GM12878 (cell line): ENCODE results near the gene DHX32. TPM values are rescaled to one million over a fixed set of nuclear protein-coding genes. Genes with fewer than 3 reads are reported as not detected.

ENCODE experiments used
- ATAC-seq: fragments of 200-7000 bp; cut with Tn5 transposase; 3 replicates; pipeline ENCODE4 v1.9.1; 2020; ENCODE audit warnings: mild to moderate bottlenecking, moderate library complexity
- BruUV-seq: library from RNA; stranded (reverse); fragments of 400-500 nt; replicated peaks from 2 replicates; lab custom pipeline; 2021; lab: Mats Ljungman, UMichigan
- CTCF ChIA-PET: fragments of 300-600 bp; sonication (Branson Sonifier 250); formaldehyde crosslinking; extraction: SDS; loops from one replicate; lab custom pipeline; 2021; ENCODE audit warnings: inconsistent platforms; lab: Yijun Ruan, JAX
- POLR2A ChIA-PET: fragments of 350-600 bp; formaldehyde crosslinking; extraction: SDS; loops from one replicate; lab custom pipeline; 2021; ENCODE audit warnings: inconsistent platforms; lab: Charles Lee
- RAD21 ChIA-PET: fragments of 300-600 bp; sonication (Branson Sonifier 250); formaldehyde crosslinking; loops from one replicate; lab custom pipeline; 2023; ENCODE audit warnings: antibody characterized with exemption; ENCODE audit not compliant: unreplicated experiment; lab: Charles Lee
- SMC1A ChIA-PET: fragments of 300-600 bp; sonication (Branson Sonifier 250); formaldehyde crosslinking; loops from one replicate; lab custom pipeline; 2023; ENCODE audit not compliant: unreplicated experiment, uncharacterized antibody; lab: Charles Lee
- DNase-seq: peaks from one replicate; pipeline ENCODE4 v3.0.0-alpha.2; 2011; ENCODE audit warnings: low read depth, low spot score
- FAIRE-seq: peaks from 3 replicates; lab custom pipeline; 2011; peaks lifted over from hg19 to GRCh38; lab: Jason Lieb, UNC
- H2AFZ ChIP-seq: 2 replicates; pipeline ENCODE4 v1.6.0; 2011; ENCODE audit warnings: low read depth, low read length, control low read depth; ENCODE audit not compliant: control insufficient read depth
- H3K27ac ChIP-seq: 2 replicates; pipeline ENCODE4 v1.5.1; 2011; ENCODE audit warnings: control low read depth; ENCODE audit not compliant: control insufficient read depth, insufficient read depth
- H3K27me3 ChIP-seq, 2 experiments: replicated peaks in 1 of 2; 2 replicates each; pipeline versions ENCODE4 v1.6.0 to v1.6.1; 2011; ENCODE audit warnings: low read length in 1 of 2; ENCODE audit not compliant: control insufficient read depth in 2 of 2, insufficient read depth in 2 of 2
- H3K36me3 ChIP-seq, 2 experiments: 2 replicates each; pipeline ENCODE4 v1.5.1; 2011; ENCODE audit warnings: low read length in 1 of 2; ENCODE audit not compliant: control insufficient read depth in 2 of 2, insufficient read depth in 2 of 2
- H3K4me1 ChIP-seq: 2 replicates; pipeline ENCODE4 v1.6.1; 2011; ENCODE audit warnings: mild to moderate bottlenecking, low read length, moderate library complexity, mixed read lengths; ENCODE audit not compliant: control insufficient read depth, insufficient read depth
- H3K4me2 ChIP-seq: 2 replicates; pipeline ENCODE4 v1.6.0; 2011; ENCODE audit warnings: control low read depth; ENCODE audit not compliant: control insufficient read depth, insufficient read depth
- H3K4me3 ChIP-seq: fragments of 200-600 bp; sonication (generic); 2 replicates; pipeline ENCODE4 v1.5.1; 2016
- H3K79me2 ChIP-seq: 2 replicates; pipeline ENCODE4 v1.6.0; 2011; ENCODE audit warnings: low read length; ENCODE audit not compliant: control insufficient read depth, insufficient read depth
- H3K9ac ChIP-seq: 2 replicates; pipeline ENCODE4 v1.8.0; 2011; ENCODE audit warnings: low read length, control low read depth, mixed read lengths; ENCODE audit not compliant: control insufficient read depth, insufficient read depth
- H3K9me3 ChIP-seq: replicated peaks from 3 replicates; pipeline ENCODE4 v1.5.1; 2011; ENCODE audit warnings: mild to moderate bottlenecking, low read length; ENCODE audit not compliant: control insufficient read depth, insufficient read depth
- H4K20me1 ChIP-seq: 2 replicates; pipeline ENCODE4 v1.6.0; 2011; ENCODE audit not compliant: control insufficient read depth, insufficient read depth
- BHLHE40 ChIP-seq, 2 experiments: fragments of 450-650 bp in 1 of 2; IDR thresholded peaks; 2 replicates each; pipeline ENCODE4 v1.6.1; 2011 to 2017; ENCODE audit warnings: low read depth in 2 of 2, borderline replicate concordance in 1 of 2, improper control_type of control experiment in 1 of 2, low read length in 1 of 2, mild to moderate bottlenecking in 1 of 2
- BMI1 ChIP-seq: fragments of 450-650 bp; IDR thresholded peaks from 2 replicates; pipeline ENCODE4 v1.6.1; 2016; ENCODE audit warnings: mild to moderate bottlenecking, moderate library complexity, borderline replicate concordance
- CUX1 ChIP-seq: IDR thresholded peaks from 2 replicates; pipeline ENCODE4 v1.6.1; 2012; ENCODE audit warnings: improper control_type of control experiment, low read depth, low read length; ENCODE audit not compliant: insufficient replicate concordance
- EZH2 ChIP-seq: IDR thresholded peaks from 2 replicates; pipeline ENCODE4 v1.6.1; 2012; ENCODE audit warnings: low read depth, mild to moderate bottlenecking, control low read depth, inconsistent platforms, low read length, borderline replicate concordance; ENCODE audit not compliant: control insufficient read depth
- NBN ChIP-seq: fragments of 450-650 bp; IDR thresholded peaks from 2 replicates; pipeline ENCODE4 v1.6.1; 2016
- USF1 ChIP-seq: IDR thresholded peaks from 2 replicates; pipeline ENCODE4 v1.6.1; 2011; ENCODE audit warnings: borderline replicate concordance, low read depth, mild to moderate bottlenecking, moderate library complexity, mixed read lengths, low read length; ENCODE audit not compliant: insufficient read depth; ENCODE audit errors: extremely low read length
- WRNIP1 ChIP-seq: IDR thresholded peaks from 2 replicates; pipeline ENCODE4 v1.6.1; 2011; ENCODE audit warnings: low read depth, low read length, improper control_type of control experiment, borderline replicate concordance
- ZNF24 ChIP-seq: fragments of 450-650 bp; IDR thresholded peaks from 2 replicates; pipeline ENCODE4 v1.6.1; 2017; ENCODE audit warnings: antibody characterized with exemption, mild to moderate bottlenecking
- WGBS: methylation state at CpG from one replicate; pipeline ENCODE4 v1.1.6; 2016; ENCODE audit warnings: low lambda C conversion rate; ENCODE audit not compliant: insufficient replicate concordance, insufficient coverage; ENCODE audit errors: missing lambda C conversion rate; 5-methylcytosine and 5-hydroxymethylcytosine counted together
- in situ Hi-C: fragments of 300-500 bp; cut with MboI; formaldehyde crosslinking; loops from 9 replicates; pipeline ENCODE4 v1.14.3; 2018; ENCODE audit warnings: mixed read lengths
- intact Hi-C: fragments of 100-400 bp; cut with micrococcal nuclease; formaldehyde crosslinking; loops from one replicate; pipeline ENCODE4 v1.14.2; 2022; ENCODE audit not compliant: unreplicated experiment
- polyA plus RNA-seq, 11 experiments: library from polyadenylated mRNA; depleted of rRNA in 4 of 11; unstranded in 6 of 11; stranded (reverse) in 5 of 11; fragments of >200 nt; fragmentation: Nextera tagmentation in 4 of 11; fragmentation: Illumina TruSeq in 1 of 11; extraction: Ambion mirVana in 4 of 11; extraction: Trizol in 1 of 11; gene quantifications; 1 replicate in 1 of 11; 2 replicates in 10 of 11; pipeline versions ENCODE4 v1.2.1 to v1.2.3, GENCODE V29; 2011 to 2016; ENCODE audit warnings: inconsistent platforms in 2 of 11, missing spikeins in 2 of 11, low read depth in 1 of 11
- total RNA-seq, 4 experiments: library from RNA; depleted of rRNA in 3 of 4; stranded (reverse); fragments of >200 nt in 3 of 4; fragmentation: Illumina TruSeq in 1 of 4; extraction: Trizol in 1 of 4; gene quantifications; 2 replicates each; pipeline versions ENCODE4 v1.2.1 to v1.2.3, GENCODE V29; 2013 to 2021
- TF ChIP-seq, protein P1 (sequence below): fragments of 450-650 bp; conservative IDR thresholded peaks from 2 replicates; pipeline ENCODE4 v1.6.1; 2017; ENCODE audit warnings: mild to moderate bottlenecking, moderate library complexity
- TF ChIP-seq, protein P2 (sequence below): fragments of 450-650 bp; IDR thresholded peaks from 2 replicates; pipeline ENCODE4 v1.6.1; 2018; ENCODE audit warnings: borderline replicate concordance, mild to moderate bottlenecking; ENCODE audit not compliant: partially characterized antibody

DHX32 gene
- total and polyA plus RNA-seq, 10 of the 15 experiments (the other 5 are each of a cell fraction or from before 2014, with no cell fraction given), result 5.4 to 21.0 (median 16.0) TPM

- no peak for TF ChIP-seq BMI1
- no peak for TF ChIP-seq BHLHE40 (IDR thresholded peaks at IDR 0.05; ENCODE audit: borderline replicate concordance in 1 of 2, low read depth in 2 of 2, low read length in 1 of 2)
- no peak for TF ChIP-seq EZH2
Measured at GRCh38 chr10:125812128-125812750, 68.9 kb downstream of the DHX32 start (continued).

- Histone ChIP-seq H3K4me1 (no peaks in the 10 kb centered on the region), H4K20me1 (no peaks in the 10 kb centered on the region), H3K27ac (no peak overlapping the region), H3K79me2 (no peaks in the 10 kb centered on the region), H3K4me2 (no peak overlapping the region), H3K27me3 (no peaks in the 10 kb centered on the region), H2AFZ (no peak overlapping the region), H3K4me3 (no peak overlapping the region), H3K9me3 (no peaks in the 10 kb centered on the region), H3K9ac (no peak overlapping the region), H3K36me3 (peaks cover 0 to 20% of the 10 kb centered on the region in 2 experiments; a peak in 2 of 4 replicates)
- CTCF ChIA-PET, result no interaction called here
- 85% methylated on average over 1 of the region's 1 CpG for WGBS
- POLR2A ChIA-PET, result no interaction called here
- no peak for DNase-seq
- intact Hi-C loops, result no loop called here
- no peak for FAIRE-seq
- BruUV-seq, result no TSS peak
- ATAC-seq, result no peak
- RAD21 ChIA-PET, result no interaction called here
- in situ Hi-C loops, result no loop called here
- SMC1A ChIA-PET, result interaction anchor here (1.3 kb wide), 1 partner anchor 9 kb away, joined by 4 read pairs; no protein-coding TSS in a partner anchor
- TF ChIP-seq NBN (no peak), ZNF24 (no peak), USF1 (no peak), CUX1 (no peak), WRNIP1 (no peak)
- TF ChIP-seq, protein P1, sequence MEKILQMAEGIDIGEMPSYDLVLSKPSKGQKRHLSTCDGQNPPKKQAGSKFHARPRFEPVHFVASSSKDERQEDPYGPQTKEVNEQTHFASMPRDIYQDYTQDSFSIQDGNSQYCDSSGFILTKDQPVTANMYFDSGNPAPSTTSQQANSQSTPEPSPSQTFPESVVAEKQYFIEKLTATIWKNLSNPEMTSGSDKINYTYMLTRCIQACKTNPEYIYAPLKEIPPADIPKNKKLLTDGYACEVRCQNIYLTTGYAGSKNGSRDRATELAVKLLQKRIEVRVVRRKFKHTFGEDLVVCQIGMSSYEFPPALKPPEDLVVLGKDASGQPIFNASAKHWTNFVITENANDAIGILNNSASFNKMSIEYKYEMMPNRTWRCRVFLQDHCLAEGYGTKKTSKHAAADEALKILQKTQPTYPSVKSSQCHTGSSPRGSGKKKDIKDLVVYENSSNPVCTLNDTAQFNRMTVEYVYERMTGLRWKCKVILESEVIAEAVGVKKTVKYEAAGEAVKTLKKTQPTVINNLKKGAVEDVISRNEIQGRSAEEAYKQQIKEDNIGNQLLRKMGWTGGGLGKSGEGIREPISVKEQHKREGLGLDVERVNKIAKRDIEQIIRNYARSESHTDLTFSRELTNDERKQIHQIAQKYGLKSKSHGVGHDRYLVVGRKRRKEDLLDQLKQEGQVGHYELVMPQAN, result no peak
- TF ChIP-seq, protein P2, sequence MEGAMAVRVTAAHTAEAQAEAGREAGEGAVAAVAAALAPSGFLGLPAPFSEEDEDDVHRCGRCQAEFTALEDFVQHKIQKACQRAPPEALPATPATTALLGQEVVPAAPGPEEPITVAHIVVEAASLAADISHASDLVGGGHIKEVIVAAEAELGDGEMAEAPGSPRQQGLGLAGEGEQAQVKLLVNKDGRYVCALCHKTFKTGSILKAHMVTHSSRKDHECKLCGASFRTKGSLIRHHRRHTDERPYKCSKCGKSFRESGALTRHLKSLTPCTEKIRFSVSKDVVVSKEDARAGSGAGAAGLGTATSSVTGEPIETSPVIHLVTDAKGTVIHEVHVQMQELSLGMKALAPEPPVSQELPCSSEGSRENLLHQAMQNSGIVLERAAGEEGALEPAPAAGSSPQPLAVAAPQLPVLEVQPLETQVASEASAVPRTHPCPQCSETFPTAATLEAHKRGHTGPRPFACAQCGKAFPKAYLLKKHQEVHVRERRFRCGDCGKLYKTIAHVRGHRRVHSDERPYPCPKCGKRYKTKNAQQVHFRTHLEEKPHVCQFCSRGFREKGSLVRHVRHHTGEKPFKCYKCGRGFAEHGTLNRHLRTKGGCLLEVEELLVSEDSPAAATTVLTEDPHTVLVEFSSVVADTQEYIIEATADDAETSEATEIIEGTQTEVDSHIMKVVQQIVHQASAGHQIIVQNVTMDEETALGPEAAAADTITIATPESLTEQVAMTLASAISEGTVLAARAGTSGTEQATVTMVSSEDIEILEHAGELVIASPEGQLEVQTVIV, result no peak
Measured at GRCh38 chr10:125811251-125811650, 69.8 kb downstream of the DHX32 start.
